ENCODE results near the gene AOPEP. TPM values are rescaled to one million over a fixed set of nuclear protein-coding genes. Genes with fewer than 3 reads are reported as not detected.

AOPEP gene
- polyA plus RNA-seq, 1 donor from 2014 or later = 10.0 TPM

DNA sequence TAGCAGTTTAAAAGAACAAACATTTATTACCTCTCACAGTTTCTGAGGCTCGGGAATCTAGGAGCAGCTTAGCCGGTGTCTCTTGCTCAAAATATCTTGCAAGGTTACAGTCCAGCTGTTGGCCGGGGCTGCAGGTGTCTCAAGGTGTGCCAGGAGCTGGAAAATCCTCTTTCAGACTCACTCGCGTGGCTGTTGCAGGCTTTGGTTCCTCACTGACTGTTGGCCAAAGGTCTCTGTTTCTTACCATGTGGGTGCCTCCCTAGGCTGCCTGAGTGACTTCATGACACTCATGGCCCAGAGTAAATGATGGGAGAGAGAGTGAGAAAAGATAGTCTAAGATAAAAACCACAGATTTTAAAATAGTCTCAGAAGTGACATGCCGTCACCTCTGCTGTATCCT is 43.8 kb downstream of the AOPEP start:
- no peaks in the 10 kb centered on the region for H3K9me2 ChIP-seq (ENCODE audit: insufficient read depth, low read length)
- TF ChIP-seq TAF1 (IDR thresholded peaks at IDR 0.05; ENCODE audit: low read depth) (no peak), SMC3 (conservative IDR thresholded peaks at IDR 0.05; ENCODE audit: poor library complexity) (no peak), EZH2 (IDR thresholded peaks at IDR 0.05; ENCODE audit: borderline replicate concordance, insufficient read depth, low read length, poor library complexity, severe bottlenecking) (no peak), MXI1 (conservative IDR thresholded peaks at IDR 0.05; ENCODE audit: poor library complexity, severe bottlenecking) (no peak), POLR2AphosphoS5 (IDR thresholded peaks at IDR 0.05) (no peak)
- TF ChIP-seq, protein P1, sequence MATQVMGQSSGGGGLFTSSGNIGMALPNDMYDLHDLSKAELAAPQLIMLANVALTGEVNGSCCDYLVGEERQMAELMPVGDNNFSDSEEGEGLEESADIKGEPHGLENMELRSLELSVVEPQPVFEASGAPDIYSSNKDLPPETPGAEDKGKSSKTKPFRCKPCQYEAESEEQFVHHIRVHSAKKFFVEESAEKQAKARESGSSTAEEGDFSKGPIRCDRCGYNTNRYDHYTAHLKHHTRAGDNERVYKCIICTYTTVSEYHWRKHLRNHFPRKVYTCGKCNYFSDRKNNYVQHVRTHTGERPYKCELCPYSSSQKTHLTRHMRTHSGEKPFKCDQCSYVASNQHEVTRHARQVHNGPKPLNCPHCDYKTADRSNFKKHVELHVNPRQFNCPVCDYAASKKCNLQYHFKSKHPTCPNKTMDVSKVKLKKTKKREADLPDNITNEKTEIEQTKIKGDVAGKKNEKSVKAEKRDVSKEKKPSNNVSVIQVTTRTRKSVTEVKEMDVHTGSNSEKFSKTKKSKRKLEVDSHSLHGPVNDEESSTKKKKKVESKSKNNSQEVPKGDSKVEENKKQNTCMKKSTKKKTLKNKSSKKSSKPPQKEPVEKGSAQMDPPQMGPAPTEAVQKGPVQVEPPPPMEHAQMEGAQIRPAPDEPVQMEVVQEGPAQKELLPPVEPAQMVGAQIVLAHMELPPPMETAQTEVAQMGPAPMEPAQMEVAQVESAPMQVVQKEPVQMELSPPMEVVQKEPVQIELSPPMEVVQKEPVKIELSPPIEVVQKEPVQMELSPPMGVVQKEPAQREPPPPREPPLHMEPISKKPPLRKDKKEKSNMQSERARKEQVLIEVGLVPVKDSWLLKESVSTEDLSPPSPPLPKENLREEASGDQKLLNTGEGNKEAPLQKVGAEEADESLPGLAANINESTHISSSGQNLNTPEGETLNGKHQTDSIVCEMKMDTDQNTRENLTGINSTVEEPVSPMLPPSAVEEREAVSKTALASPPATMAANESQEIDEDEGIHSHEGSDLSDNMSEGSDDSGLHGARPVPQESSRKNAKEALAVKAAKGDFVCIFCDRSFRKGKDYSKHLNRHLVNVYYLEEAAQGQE (IDR thresholded peaks at IDR 0.05; ENCODE audit: borderline replicate concordance) = no peak
- TF ChIP-seq, protein P2, sequence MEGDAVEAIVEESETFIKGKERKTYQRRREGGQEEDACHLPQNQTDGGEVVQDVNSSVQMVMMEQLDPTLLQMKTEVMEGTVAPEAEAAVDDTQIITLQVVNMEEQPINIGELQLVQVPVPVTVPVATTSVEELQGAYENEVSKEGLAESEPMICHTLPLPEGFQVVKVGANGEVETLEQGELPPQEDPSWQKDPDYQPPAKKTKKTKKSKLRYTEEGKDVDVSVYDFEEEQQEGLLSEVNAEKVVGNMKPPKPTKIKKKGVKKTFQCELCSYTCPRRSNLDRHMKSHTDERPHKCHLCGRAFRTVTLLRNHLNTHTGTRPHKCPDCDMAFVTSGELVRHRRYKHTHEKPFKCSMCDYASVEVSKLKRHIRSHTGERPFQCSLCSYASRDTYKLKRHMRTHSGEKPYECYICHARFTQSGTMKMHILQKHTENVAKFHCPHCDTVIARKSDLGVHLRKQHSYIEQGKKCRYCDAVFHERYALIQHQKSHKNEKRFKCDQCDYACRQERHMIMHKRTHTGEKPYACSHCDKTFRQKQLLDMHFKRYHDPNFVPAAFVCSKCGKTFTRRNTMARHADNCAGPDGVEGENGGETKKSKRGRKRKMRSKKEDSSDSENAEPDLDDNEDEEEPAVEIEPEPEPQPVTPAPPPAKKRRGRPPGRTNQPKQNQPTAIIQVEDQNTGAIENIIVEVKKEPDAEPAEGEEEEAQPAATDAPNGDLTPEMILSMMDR (IDR thresholded peaks at IDR 0.05; ENCODE audit: poor library complexity, severe bottlenecking) = no peak
- H3K4me3 ChIP-seq (ENCODE audit: low read length) = no peak overlapping the region

DNA sequence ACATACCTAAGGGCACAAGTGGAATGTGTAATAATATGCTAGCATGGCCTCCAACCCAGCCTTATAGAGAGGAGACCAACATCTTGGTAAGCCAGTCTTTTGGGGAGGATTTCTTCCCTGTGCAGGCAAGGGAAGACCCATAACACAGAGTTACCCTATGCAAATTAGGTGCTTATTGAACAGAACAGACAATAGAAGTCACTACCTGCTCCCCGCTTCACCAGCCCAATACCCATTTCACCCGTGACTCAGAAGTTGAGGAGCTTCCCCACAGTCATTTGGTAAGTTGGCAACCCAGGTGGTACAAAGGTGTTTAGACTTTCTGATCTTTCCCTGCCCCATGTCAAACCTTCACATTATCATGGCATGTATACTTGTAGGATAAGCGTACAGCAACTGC is 44.6 kb downstream of the AOPEP start:
- H4K20me1 ChIP-seq (ENCODE audit: insufficient read depth) = no peaks in the 10 kb centered on the region
- H3K27ac ChIP-seq (ENCODE audit: low read length) = no peak overlapping the region
- H3F3A ChIP-seq (ENCODE audit: insufficient read depth, low read length, poor library complexity, severe bottlenecking) = no peaks in the 10 kb centered on the region
- H3K27me3 ChIP-seq (ENCODE audit: insufficient read depth, low read depth, low read length) = no peaks in the 10 kb centered on the region
- no peak overlapping the region for H2AFZ ChIP-seq (ENCODE audit: low read depth, low read length)
- no peaks in the 10 kb centered on the region for H3K36me3 ChIP-seq (ENCODE audit: insufficient read depth, low read length)
- H3K9me2 ChIP-seq (ENCODE audit: insufficient read depth, low read length) = no peaks in the 10 kb centered on the region
- H3K4me2 ChIP-seq (ENCODE audit: low read length) = no peak overlapping the region
- no peaks in the 10 kb centered on the region for H3K79me2 ChIP-seq (replicated peaks; ENCODE audit: insufficient read depth, low read length)
- H3K9ac ChIP-seq (ENCODE audit: low read length) = no peak overlapping the region
- no peak overlapping the region for H3K4me3 ChIP-seq (ENCODE audit: low read length)
- no peaks in the 10 kb centered on the region for H3K9me3 ChIP-seq (ENCODE audit: low read length)
- TF ChIP-seq RAD21 (conservative IDR thresholded peaks at IDR 0.05) (no peak), POLR2AphosphoS5 (IDR thresholded peaks at IDR 0.05) (no peak), EP300 (conservative IDR thresholded peaks at IDR 0.05; ENCODE audit: poor library complexity, severe bottlenecking) (no peak), TAF1 (IDR thresholded peaks at IDR 0.05; ENCODE audit: low read depth) (no peak), MXI1 (conservative IDR thresholded peaks at IDR 0.05; ENCODE audit: poor library complexity, severe bottlenecking) (no peak), EZH2 (IDR thresholded peaks at IDR 0.05; ENCODE audit: borderline replicate concordance, insufficient read depth, low read length, poor library complexity, severe bottlenecking) (no peak), SMC3 (conservative IDR thresholded peaks at IDR 0.05; ENCODE audit: poor library complexity) (no peak)
- TF ChIP-seq, protein P1 (IDR thresholded peaks at IDR 0.05; ENCODE audit: borderline replicate concordance) = no peak
- TF ChIP-seq, protein P2 (IDR thresholded peaks at IDR 0.05; ENCODE audit: poor library complexity, severe bottlenecking) = no peak

More for the DNA sequence above, 43.8 kb downstream of the AOPEP start:
- Histone ChIP-seq H3K27me3 (ENCODE audit: insufficient read depth, low read depth, low read length) (no peaks in the 10 kb centered on the region), H3K9me3 (ENCODE audit: low read length) (no peaks in the 10 kb centered on the region), H3K36me3 (ENCODE audit: insufficient read depth, low read length) (no peaks in the 10 kb centered on the region), H3F3A (ENCODE audit: insufficient read depth, low read length, poor library complexity, severe bottlenecking) (no peaks in the 10 kb centered on the region), H3K9ac (ENCODE audit: low read length) (no peak overlapping the region), H2AFZ (ENCODE audit: low read depth, low read length) (no peak overlapping the region), H3K79me2 (replicated peaks; ENCODE audit: insufficient read depth, low read length) (peaks cover 4% of the 10 kb centered on the region), H3K4me2 (ENCODE audit: low read length) (no peak overlapping the region), H4K20me1 (ENCODE audit: insufficient read depth) (no peaks in the 10 kb centered on the region), H3K27ac (ENCODE audit: low read length) (no peak overlapping the region)
